GM12878 (cell line): ENCODE data around the gene RPL10A. TPM values are rescaled to one million over a fixed set of nuclear protein-coding genes. Genes with fewer than 3 reads are reported as not detected.

Experiments
- ATAC-seq: fragments of 200-7000 bp; cut with Tn5 transposase; 3 replicates; pipeline ENCODE4 v1.9.1; 2020; ENCODE audit warnings: mild to moderate bottlenecking, moderate library complexity
- BruUV-seq: library from RNA; stranded (reverse); fragments of 400-500 nt; replicated peaks from 2 replicates; lab custom pipeline; 2021; lab: Mats Ljungman, UMichigan
- CTCF ChIA-PET: fragments of 300-600 bp; sonication (Branson Sonifier 250); formaldehyde crosslinking; extraction: SDS; loops from one replicate; lab custom pipeline; 2021; ENCODE audit warnings: inconsistent platforms; lab: Yijun Ruan, JAX
- POLR2A ChIA-PET: fragments of 350-600 bp; formaldehyde crosslinking; extraction: SDS; loops from one replicate; lab custom pipeline; 2021; ENCODE audit warnings: inconsistent platforms; lab: Charles Lee
- RAD21 ChIA-PET: fragments of 300-600 bp; sonication (Branson Sonifier 250); formaldehyde crosslinking; loops from one replicate; lab custom pipeline; 2023; ENCODE audit warnings: antibody characterized with exemption; ENCODE audit not compliant: unreplicated experiment; lab: Charles Lee
- SMC1A ChIA-PET: fragments of 300-600 bp; sonication (Branson Sonifier 250); formaldehyde crosslinking; loops from one replicate; lab custom pipeline; 2023; ENCODE audit not compliant: unreplicated experiment, uncharacterized antibody; lab: Charles Lee
- DNase-seq: peaks from one replicate; pipeline ENCODE4 v3.0.0-alpha.2; 2011; ENCODE audit warnings: low read depth, low spot score
- FAIRE-seq: peaks from 3 replicates; lab custom pipeline; 2011; peaks lifted over from hg19 to GRCh38; lab: Jason Lieb, UNC
- H2AFZ ChIP-seq: 2 replicates; pipeline ENCODE4 v1.6.0; 2011; ENCODE audit warnings: low read depth, low read length, control low read depth; ENCODE audit not compliant: control insufficient read depth
- H3K27ac ChIP-seq: 2 replicates; pipeline ENCODE4 v1.5.1; 2011; ENCODE audit warnings: control low read depth; ENCODE audit not compliant: control insufficient read depth, insufficient read depth
- H3K27me3 ChIP-seq, 2 experiments: replicated peaks in 1 of 2; 2 replicates each; pipeline versions ENCODE4 v1.6.0 to v1.6.1; 2011; ENCODE audit warnings: low read length in 1 of 2; ENCODE audit not compliant: control insufficient read depth in 2 of 2, insufficient read depth in 2 of 2
- H3K36me3 ChIP-seq, 2 experiments: 2 replicates each; pipeline ENCODE4 v1.5.1; 2011; ENCODE audit warnings: low read length in 1 of 2; ENCODE audit not compliant: control insufficient read depth in 2 of 2, insufficient read depth in 2 of 2
- H3K4me1 ChIP-seq: 2 replicates; pipeline ENCODE4 v1.6.1; 2011; ENCODE audit warnings: mild to moderate bottlenecking, low read length, moderate library complexity, mixed read lengths; ENCODE audit not compliant: control insufficient read depth, insufficient read depth
- H3K4me2 ChIP-seq: 2 replicates; pipeline ENCODE4 v1.6.0; 2011; ENCODE audit warnings: control low read depth; ENCODE audit not compliant: control insufficient read depth, insufficient read depth
- H3K4me3 ChIP-seq: fragments of 200-600 bp; sonication (generic); 2 replicates; pipeline ENCODE4 v1.5.1; 2016
- H3K79me2 ChIP-seq: 2 replicates; pipeline ENCODE4 v1.6.0; 2011; ENCODE audit warnings: low read length; ENCODE audit not compliant: control insufficient read depth, insufficient read depth
- H3K9ac ChIP-seq: 2 replicates; pipeline ENCODE4 v1.8.0; 2011; ENCODE audit warnings: low read length, control low read depth, mixed read lengths; ENCODE audit not compliant: control insufficient read depth, insufficient read depth
- H3K9me3 ChIP-seq: replicated peaks from 3 replicates; pipeline ENCODE4 v1.5.1; 2011; ENCODE audit warnings: mild to moderate bottlenecking, low read length; ENCODE audit not compliant: control insufficient read depth, insufficient read depth
- H4K20me1 ChIP-seq: 2 replicates; pipeline ENCODE4 v1.6.0; 2011; ENCODE audit not compliant: control insufficient read depth, insufficient read depth
- BCL11A ChIP-seq: IDR thresholded peaks from 2 replicates; pipeline ENCODE4 v1.6.1; 2011; ENCODE audit warnings: low read depth, low read length
- CHD4 ChIP-seq: fragments of 200-600 bp; sonication (generic); IDR thresholded peaks from 2 replicates; pipeline ENCODE4 v1.6.1; 2016; ENCODE audit warnings: mild to moderate bottlenecking
- EGR1 ChIP-seq, 2 experiments: IDR thresholded peaks; 1 replicate in 1 of 2; 2 replicates in 1 of 2; pipeline ENCODE4 v1.6.1; 2011 to 2012; ENCODE audit warnings: low read depth in 2 of 2, low read length in 2 of 2, borderline replicate concordance in 1 of 2, mild to moderate bottlenecking in 1 of 2, moderate library complexity in 1 of 2
- ELK1 ChIP-seq: IDR thresholded peaks from 2 replicates; pipeline ENCODE4 v1.6.1; 2012; ENCODE audit warnings: low read depth, low read length, improper control_type of control experiment
- ETV6 ChIP-seq, 2 experiments: fragments of 450-650 bp in 1 of 2; IDR thresholded peaks in 1 of 2; conservative IDR thresholded peaks in 1 of 2; 2 replicates each; pipeline ENCODE4 v1.6.1; 2014; ENCODE audit warnings: antibody characterized with exemption in 1 of 2, borderline replicate concordance in 1 of 2, low read depth in 1 of 2, mild to moderate bottlenecking in 1 of 2, moderate library complexity in 1 of 2
- NFXL1 ChIP-seq: fragments of 450-650 bp; IDR thresholded peaks from 2 replicates; pipeline ENCODE4 v1.6.1; 2017; ENCODE audit warnings: antibody characterized with exemption, mild to moderate bottlenecking, borderline replicate concordance
- RELA ChIP-seq: fragments of 450-650 bp; IDR thresholded peaks from 2 replicates; pipeline ENCODE4 v1.8.0; 2014; ENCODE audit warnings: borderline replicate concordance; ENCODE audit not compliant: partially characterized antibody
- SREBF2 ChIP-seq: IDR thresholded peaks from 2 replicates; pipeline ENCODE4 v1.6.1; 2012; ENCODE audit warnings: mild to moderate bottlenecking, low read length
- ZNF622 ChIP-seq: fragments of 450-650 bp; IDR thresholded peaks from 2 replicates; pipeline ENCODE4 v1.6.1; 2017; ENCODE audit warnings: mild to moderate bottlenecking, inconsistent platforms
- WGBS: methylation state at CpG from one replicate; pipeline ENCODE4 v1.1.6; 2016; ENCODE audit warnings: low lambda C conversion rate; ENCODE audit not compliant: insufficient replicate concordance, insufficient coverage; ENCODE audit errors: missing lambda C conversion rate; 5-methylcytosine and 5-hydroxymethylcytosine counted together
- in situ Hi-C: fragments of 300-500 bp; cut with MboI; formaldehyde crosslinking; loops from 9 replicates; pipeline ENCODE4 v1.14.3; 2018; ENCODE audit warnings: mixed read lengths
- intact Hi-C: fragments of 100-400 bp; cut with micrococcal nuclease; formaldehyde crosslinking; loops from one replicate; pipeline ENCODE4 v1.14.2; 2022; ENCODE audit not compliant: unreplicated experiment
- polyA plus RNA-seq, 11 experiments: library from polyadenylated mRNA; depleted of rRNA in 4 of 11; unstranded in 6 of 11; stranded (reverse) in 5 of 11; fragments of >200 nt; fragmentation: Nextera tagmentation in 4 of 11; fragmentation: Illumina TruSeq in 1 of 11; extraction: Ambion mirVana in 4 of 11; extraction: Trizol in 1 of 11; gene quantifications; 1 replicate in 1 of 11; 2 replicates in 10 of 11; pipeline versions ENCODE4 v1.2.1 to v1.2.3, GENCODE V29; 2011 to 2016; ENCODE audit warnings: inconsistent platforms in 2 of 11, missing spikeins in 2 of 11, low read depth in 1 of 11
- total RNA-seq, 4 experiments: library from RNA; depleted of rRNA in 3 of 4; stranded (reverse); fragments of >200 nt in 3 of 4; fragmentation: Illumina TruSeq in 1 of 4; extraction: Trizol in 1 of 4; gene quantifications; 2 replicates each; pipeline versions ENCODE4 v1.2.1 to v1.2.3, GENCODE V29; 2013 to 2021
- TF ChIP-seq, protein P1 (sequence below): IDR thresholded peaks from 2 replicates; pipeline ENCODE4 v1.6.1; 2011; ENCODE audit warnings: borderline replicate concordance, low read depth, mild to moderate bottlenecking, moderate library complexity, low read length; ENCODE audit not compliant: insufficient read depth, poor library complexity, severe bottlenecking
- TF ChIP-seq, protein P2 (sequence below): fragments of 150-350 bp; IDR thresholded peaks from 2 replicates; pipeline ENCODE4 v1.6.1; 2014; ENCODE audit warnings: mild to moderate bottlenecking, low read depth, low read length
- TF ChIP-seq, protein P3 (sequence below): IDR thresholded peaks from 2 replicates; pipeline ENCODE4 v1.6.1; 2012; ENCODE audit warnings: mild to moderate bottlenecking, low read depth, low read length

RPL10A gene
- total and polyA plus RNA-seq, 10 of the 15 experiments (the other 5 are each of a cell fraction or from before 2014, with no cell fraction given), result 833 to 4,029 (median 2,795) TPM

- H3K4me2 ChIP-seq, result no peak overlapping the region
- no peak overlapping the region for H3K4me3 ChIP-seq
- no peaks in the 10 kb centered on the region for H3K27me3 ChIP-seq
- BruUV-seq, result no TSS peak
- ChIA-PET SMC1A (no interaction called here), RAD21 (no interaction called here), POLR2A (no interaction called here), CTCF (no interaction called here)
- no peaks in the 10 kb centered on the region for H4K20me1 ChIP-seq
- DNase-seq (no peak), ATAC-seq (no peak), FAIRE-seq (no peak)
- TF ChIP-seq CHD4 (no peak), EGR1 (IDR thresholded peaks at IDR 0.05; ENCODE audit: borderline replicate concordance in 1 of 2, low read depth in 2 of 2, low read length in 2 of 2) (no peak), ZNF622 (no peak), ELK1 (no peak), RELA (no peak), SREBF2 (no peak), ETV6 (conservative IDR thresholded peaks at IDR 0.05 in 1 of 2, IDR thresholded peaks at IDR 0.05 in 1 of 2; ENCODE audit: borderline replicate concordance in 1 of 2, low read depth in 1 of 2) (no peak), NFXL1 (no peak), BCL11A (no peak)
- TF ChIP-seq, protein P1, sequence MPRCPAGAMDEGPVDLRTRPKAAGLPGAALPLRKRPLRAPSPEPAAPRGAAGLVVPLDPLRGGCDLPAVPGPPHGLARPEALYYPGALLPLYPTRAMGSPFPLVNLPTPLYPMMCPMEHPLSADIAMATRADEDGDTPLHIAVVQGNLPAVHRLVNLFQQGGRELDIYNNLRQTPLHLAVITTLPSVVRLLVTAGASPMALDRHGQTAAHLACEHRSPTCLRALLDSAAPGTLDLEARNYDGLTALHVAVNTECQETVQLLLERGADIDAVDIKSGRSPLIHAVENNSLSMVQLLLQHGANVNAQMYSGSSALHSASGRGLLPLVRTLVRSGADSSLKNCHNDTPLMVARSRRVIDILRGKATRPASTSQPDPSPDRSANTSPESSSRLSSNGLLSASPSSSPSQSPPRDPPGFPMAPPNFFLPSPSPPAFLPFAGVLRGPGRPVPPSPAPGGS, result no peak
- TF ChIP-seq, protein P2, sequence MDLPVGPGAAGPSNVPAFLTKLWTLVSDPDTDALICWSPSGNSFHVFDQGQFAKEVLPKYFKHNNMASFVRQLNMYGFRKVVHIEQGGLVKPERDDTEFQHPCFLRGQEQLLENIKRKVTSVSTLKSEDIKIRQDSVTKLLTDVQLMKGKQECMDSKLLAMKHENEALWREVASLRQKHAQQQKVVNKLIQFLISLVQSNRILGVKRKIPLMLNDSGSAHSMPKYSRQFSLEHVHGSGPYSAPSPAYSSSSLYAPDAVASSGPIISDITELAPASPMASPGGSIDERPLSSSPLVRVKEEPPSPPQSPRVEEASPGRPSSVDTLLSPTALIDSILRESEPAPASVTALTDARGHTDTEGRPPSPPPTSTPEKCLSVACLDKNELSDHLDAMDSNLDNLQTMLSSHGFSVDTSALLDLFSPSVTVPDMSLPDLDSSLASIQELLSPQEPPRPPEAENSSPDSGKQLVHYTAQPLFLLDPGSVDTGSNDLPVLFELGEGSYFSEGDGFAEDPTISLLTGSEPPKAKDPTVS, result no peak
- TF ChIP-seq, protein P3, sequence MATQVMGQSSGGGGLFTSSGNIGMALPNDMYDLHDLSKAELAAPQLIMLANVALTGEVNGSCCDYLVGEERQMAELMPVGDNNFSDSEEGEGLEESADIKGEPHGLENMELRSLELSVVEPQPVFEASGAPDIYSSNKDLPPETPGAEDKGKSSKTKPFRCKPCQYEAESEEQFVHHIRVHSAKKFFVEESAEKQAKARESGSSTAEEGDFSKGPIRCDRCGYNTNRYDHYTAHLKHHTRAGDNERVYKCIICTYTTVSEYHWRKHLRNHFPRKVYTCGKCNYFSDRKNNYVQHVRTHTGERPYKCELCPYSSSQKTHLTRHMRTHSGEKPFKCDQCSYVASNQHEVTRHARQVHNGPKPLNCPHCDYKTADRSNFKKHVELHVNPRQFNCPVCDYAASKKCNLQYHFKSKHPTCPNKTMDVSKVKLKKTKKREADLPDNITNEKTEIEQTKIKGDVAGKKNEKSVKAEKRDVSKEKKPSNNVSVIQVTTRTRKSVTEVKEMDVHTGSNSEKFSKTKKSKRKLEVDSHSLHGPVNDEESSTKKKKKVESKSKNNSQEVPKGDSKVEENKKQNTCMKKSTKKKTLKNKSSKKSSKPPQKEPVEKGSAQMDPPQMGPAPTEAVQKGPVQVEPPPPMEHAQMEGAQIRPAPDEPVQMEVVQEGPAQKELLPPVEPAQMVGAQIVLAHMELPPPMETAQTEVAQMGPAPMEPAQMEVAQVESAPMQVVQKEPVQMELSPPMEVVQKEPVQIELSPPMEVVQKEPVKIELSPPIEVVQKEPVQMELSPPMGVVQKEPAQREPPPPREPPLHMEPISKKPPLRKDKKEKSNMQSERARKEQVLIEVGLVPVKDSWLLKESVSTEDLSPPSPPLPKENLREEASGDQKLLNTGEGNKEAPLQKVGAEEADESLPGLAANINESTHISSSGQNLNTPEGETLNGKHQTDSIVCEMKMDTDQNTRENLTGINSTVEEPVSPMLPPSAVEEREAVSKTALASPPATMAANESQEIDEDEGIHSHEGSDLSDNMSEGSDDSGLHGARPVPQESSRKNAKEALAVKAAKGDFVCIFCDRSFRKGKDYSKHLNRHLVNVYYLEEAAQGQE, result no peak
- in situ Hi-C loops (no loop called here), intact Hi-C loops (no loop called here)
- no peak overlapping the region for H3K9ac ChIP-seq
- no peak overlapping the region for H2AFZ ChIP-seq
- H3K36me3 ChIP-seq, result no peaks in the 10 kb centered on the region
- no peaks in the 10 kb centered on the region for H3K9me3 ChIP-seq
- H3K79me2 ChIP-seq, result no peaks in the 10 kb centered on the region
- no peak overlapping the region for H3K27ac ChIP-seq
- 64% methylated on average over 4 of the region's 4 CpGs for WGBS
- no peaks in the 10 kb centered on the region for H3K4me1 ChIP-seq
Measured at GRCh38 chr6:35441642-35442041, 26.6 kb upstream of the RPL10A start.
